Immature natural killer cell (primary cell): ENCODE measurements around the gene FABP7. TPM values are rescaled to one million over a fixed set of nuclear protein-coding genes. Genes with fewer than 3 reads are reported as not detected.

Experiments
- DNase-seq, 3 donors: peaks; one replicate each; pipeline ENCODE4 v3.0.0; 2022; ENCODE audit warnings: mixed read lengths in 1 of 3
- H3K27ac Mint-ChIP-seq, 6 donors: one replicate each; pipeline ENCODE4 v1.8.0; 2020; ENCODE audit warnings: mixed read lengths in 6 of 6, mild to moderate bottlenecking in 5 of 6, inconsistent platforms in 4 of 6, moderate library complexity in 3 of 6
- H3K27me3 Mint-ChIP-seq, 3 donors: one replicate each; pipeline ENCODE4 v1.8.0; 2020 to 2021; ENCODE audit warnings: low read depth in 3 of 3, mild to moderate bottlenecking in 3 of 3, mixed read lengths in 3 of 3, moderate library complexity in 3 of 3, inconsistent platforms in 1 of 3
- H3K36me3 Mint-ChIP-seq, 3 donors: one replicate each; pipeline ENCODE4 v1.8.0; 2020; ENCODE audit warnings: mixed read lengths in 3 of 3, inconsistent platforms in 2 of 3, mild to moderate bottlenecking in 2 of 3
- H3K4me1 Mint-ChIP-seq, 2 donors: one replicate each; pipeline ENCODE4 v1.8.0; 2020; ENCODE audit warnings: inconsistent platforms in 2 of 2, mild to moderate bottlenecking in 2 of 2, mixed read lengths in 2 of 2, moderate library complexity in 1 of 2
- H3K4me3 Mint-ChIP-seq, 5 donors: one replicate each; pipeline ENCODE4 v1.8.0; 2020; ENCODE audit warnings: mild to moderate bottlenecking in 5 of 5, mixed read lengths in 5 of 5, inconsistent platforms in 3 of 5, moderate library complexity in 3 of 5
- H3K9me3 Mint-ChIP-seq, 6 donors: one replicate each; pipeline ENCODE4 v1.8.0; 2020; ENCODE audit warnings: mild to moderate bottlenecking in 6 of 6, mixed read lengths in 6 of 6, inconsistent platforms in 4 of 6, moderate library complexity in 3 of 6
- polyA plus RNA-seq, 3 donors: library from polyadenylated mRNA; unstranded; fragments of 300-500 nt; fragmentation: Illumina TruSeq; gene quantifications; one replicate each; pipeline ENCODE4 v1.2.3, GENCODE V29; 2021

Gene FABP7
- polyA plus RNA-seq, 3 donors from 2014 or later: not detected

GRCh38 chr6:122809691-122810090, 30.2 kb downstream of the FABP7 start:
- H3K9me3 Mint-ChIP-seq: no peaks in the 10 kb centered on the region
- no peaks in the 10 kb centered on the region for H3K36me3 Mint-ChIP-seq
- no peak overlapping the region for H3K4me3 Mint-ChIP-seq
- H3K27ac Mint-ChIP-seq: no peak overlapping the region
- peaks cover 0 to 4% (median 0%) of the 10 kb centered on the region in 3 donors for H3K27me3 Mint-ChIP-seq
- no peaks in the 10 kb centered on the region for H3K4me1 Mint-ChIP-seq
- DNase-seq: no peak

- no peak overlapping the region for H3K27ac Mint-ChIP-seq
Observed at GRCh38 chr6:122810189-122810588, 30.7 kb downstream of the FABP7 start.

GRCh38 chr6:122817358-122817757, 37.8 kb downstream of the FABP7 start:
- Mint-ChIP-seq H3K4me3 (no peak overlapping the region), H3K9me3 (peaks cover 0 to 2% (median 0%) of the 10 kb centered on the region in 6 donors), H3K27ac (no peak overlapping the region), H3K36me3 (no peaks in the 10 kb centered on the region), H3K27me3 (peaks cover 0 to 5% (median 0%) of the 10 kb centered on the region in 3 donors), H3K4me1 (no peaks in the 10 kb centered on the region)
- DNase-seq: no peak

More at GRCh38 chr6:122810189-122810588, 30.7 kb downstream of the FABP7 start:
- DNase-seq: no peak
- Mint-ChIP-seq H3K4me3 (no peak overlapping the region), H3K4me1 (no peaks in the 10 kb centered on the region), H3K27me3 (peaks cover 0 to 4% (median 0%) of the 10 kb centered on the region in 3 donors), H3K36me3 (no peaks in the 10 kb centered on the region), H3K9me3 (no peaks in the 10 kb centered on the region)

- DNase-seq: no peak
- H3K36me3 Mint-ChIP-seq: no peaks in the 10 kb centered on the region
- no peak overlapping the region for H3K27ac Mint-ChIP-seq
- H3K9me3 Mint-ChIP-seq: peaks cover 0 to 2% (median 0%) of the 10 kb centered on the region in 6 donors
- H3K4me1 Mint-ChIP-seq: no peaks in the 10 kb centered on the region
- H3K4me3 Mint-ChIP-seq: no peak overlapping the region
- peaks cover 0 to 5% (median 0%) of the 10 kb centered on the region in 3 donors for H3K27me3 Mint-ChIP-seq
Observed at GRCh38 chr6:122817766-122818165, 38.2 kb downstream of the FABP7 start.

GRCh38 chr6:122818866-122819265, 39.4 kb downstream of the FABP7 start:
- Mint-ChIP-seq H3K9me3 (peaks cover 0 to 2% (median 0%) of the 10 kb centered on the region in 6 donors), H3K36me3 (no peaks in the 10 kb centered on the region), H3K27me3 (peaks cover 0 to 2% (median 2%) of the 10 kb centered on the region in 3 donors), H3K4me1 (no peaks in the 10 kb centered on the region), H3K27ac (no peak overlapping the region), H3K4me3 (no peak overlapping the region)
- no peak for DNase-seq

GRCh38 chr6:122821095-122821494, 41.6 kb downstream of the FABP7 start:
- H3K4me3 Mint-ChIP-seq: no peak overlapping the region
- H3K27ac Mint-ChIP-seq: no peak overlapping the region
- H3K27me3 Mint-ChIP-seq: peaks cover 0 to 2% (median 2%) of the 10 kb centered on the region in 3 donors
- no peaks in the 10 kb centered on the region for H3K4me1 Mint-ChIP-seq
- no peaks in the 10 kb centered on the region for H3K36me3 Mint-ChIP-seq
- H3K9me3 Mint-ChIP-seq: peaks cover 0 to 2% (median 0%) of the 10 kb centered on the region in 6 donors
- DNase-seq: no peak

- Mint-ChIP-seq H3K27me3 (peaks cover 2 to 4% (median 4%) of the 10 kb centered on the region in 3 donors), H3K4me3 (no peak overlapping the region), H3K27ac (no peak overlapping the region), H3K9me3 (peaks cover 0 to 2% (median 0%) of the 10 kb centered on the region in 6 donors), H3K4me1 (no peaks in the 10 kb centered on the region), H3K36me3 (no peaks in the 10 kb centered on the region)
- DNase-seq: no peak
Observed at GRCh38 chr6:122825163-122825562, 45.6 kb downstream of the FABP7 start.

GRCh38 chr6:122829456-122829855, 49.9 kb downstream of the FABP7 start:
- no peak overlapping the region for H3K27ac Mint-ChIP-seq
- no peak overlapping the region for H3K4me3 Mint-ChIP-seq
- H3K36me3 Mint-ChIP-seq: no peaks in the 10 kb centered on the region
- H3K27me3 Mint-ChIP-seq: peaks cover 3 to 4% (median 4%) of the 10 kb centered on the region in 3 donors
- no peaks in the 10 kb centered on the region for H3K9me3 Mint-ChIP-seq
- H3K4me1 Mint-ChIP-seq: no peaks in the 10 kb centered on the region
- no peak for DNase-seq

- no peaks in the 10 kb centered on the region for H3K4me1 Mint-ChIP-seq
- H3K9me3 Mint-ChIP-seq: no peaks in the 10 kb centered on the region
- H3K36me3 Mint-ChIP-seq: no peaks in the 10 kb centered on the region
- peaks cover 3 to 4% (median 4%) of the 10 kb centered on the region in 3 donors for H3K27me3 Mint-ChIP-seq
- no peak for DNase-seq
- no peak overlapping the region for H3K27ac Mint-ChIP-seq
- no peak overlapping the region for H3K4me3 Mint-ChIP-seq
Observed at GRCh38 chr6:122831511-122831910, 52.0 kb downstream of the FABP7 start.

- H3K4me3 Mint-ChIP-seq: no peak overlapping the region
- H3K36me3 Mint-ChIP-seq: no peaks in the 10 kb centered on the region
- peaks cover under 1 to 3% (median 2%) of the 10 kb centered on the region in 3 donors for H3K27me3 Mint-ChIP-seq
- no peaks in the 10 kb centered on the region for H3K4me1 Mint-ChIP-seq
- no peak for DNase-seq
- H3K27ac Mint-ChIP-seq: no peak overlapping the region
- no peaks in the 10 kb centered on the region for H3K9me3 Mint-ChIP-seq
Observed at GRCh38 chr6:122832459-122832858, 52.9 kb downstream of the FABP7 start.

- no peak for DNase-seq
- Mint-ChIP-seq H3K4me3 (no peak overlapping the region), H3K4me1 (no peaks in the 10 kb centered on the region), H3K27ac (no peak overlapping the region), H3K9me3 (no peaks in the 10 kb centered on the region), H3K27me3 (peaks cover 0 to 3% (median 2%) of the 10 kb centered on the region in 3 donors), H3K36me3 (no peaks in the 10 kb centered on the region)
Observed at GRCh38 chr6:122833021-122833491, 53.5 kb downstream of the FABP7 start.

Other genes with a start within 250 kb of the FABP7 start
- gene PKIB, start 169.3 kb upstream of the FABP7 start, polyA plus RNA-seq: 1 to 10 TPM in 2 of 3 donors, not detected in 1; 2.1 to 5.0 TPM
- 1 to 10 TPM in 1 of 3 donors, under 1 TPM in 1, not detected in 1; 0.37 to 1.2 TPM for gene SMPDL3A, start 9.5 kb downstream of the FABP7 start, polyA plus RNA-seq
- gene CLVS2, start 216.5 kb downstream of the FABP7 start, polyA plus RNA-seq: not detected